A673 (cell line): ENCODE measurements around the gene TBX18. TPM values are rescaled to one million over a fixed set of nuclear protein-coding genes. Genes with fewer than 3 reads are reported as not detected.

ENCODE experiments used
- BruUV-seq: library from RNA; stranded (reverse); fragments of 400-500 nt; replicated peaks from 2 replicates; lab custom pipeline; 2021; lab: Mats Ljungman, UMichigan
- CTCF ChIA-PET: fragments of 300-600 bp; sonication (Branson Sonifier 250); formaldehyde crosslinking; loops from one replicate; lab custom pipeline; 2022; ENCODE audit warnings: antibody characterized with exemption; lab: Charles Lee
- POLR2A ChIA-PET: fragments of 300-600 bp; sonication (Branson Sonifier 250); formaldehyde crosslinking; loops from one replicate; lab custom pipeline; 2022; ENCODE audit warnings: antibody characterized with exemption; ENCODE audit not compliant: low non-redundant PET; lab: Charles Lee
- DNase-seq: peaks from one replicate; pipeline ENCODE4 v3.0.0-alpha.2; 2015; ENCODE audit warnings: low spot score
- H3K27ac ChIP-seq: fragments of 200-600 bp; sonication (generic); 2 replicates; pipeline ENCODE4 v1.5.1; 2016; ENCODE audit warnings: mixed run types, low read depth, mild to moderate bottlenecking, mixed read lengths, antibody characterized with exemption, low read length; ENCODE audit not compliant: poor library complexity, severe bottlenecking
- H3K27me3 ChIP-seq: fragments of 200-600 bp; sonication (generic); replicated peaks from 2 replicates; pipeline ENCODE4 v1.6.1; 2017; ENCODE audit warnings: mixed run types, low read depth, mild to moderate bottlenecking, mixed read lengths, antibody characterized with exemption, low read length; ENCODE audit not compliant: insufficient read depth, poor library complexity
- H3K36me3 ChIP-seq: fragments of 200-600 bp; sonication (generic); 2 replicates; pipeline ENCODE4 v1.6.1; 2016; ENCODE audit warnings: mixed run types, mild to moderate bottlenecking, mixed read lengths, antibody characterized with exemption, low read length; ENCODE audit not compliant: insufficient read depth, poor library complexity, severe bottlenecking
- H3K4me1 ChIP-seq: fragments of 200-600 bp; sonication (generic); 2 replicates; pipeline ENCODE4 v1.6.1; 2017; ENCODE audit warnings: mixed run types, mild to moderate bottlenecking, mixed read lengths, antibody characterized with exemption, low read length; ENCODE audit not compliant: insufficient read depth, poor library complexity, severe bottlenecking
- H3K4me3 ChIP-seq: fragments of 200-600 bp; sonication (generic); 2 replicates; pipeline ENCODE4 v1.5.1; 2016; ENCODE audit warnings: low read depth, mixed run types, mild to moderate bottlenecking, mixed read lengths, low read length; ENCODE audit not compliant: poor library complexity, severe bottlenecking
- H3K9me3 ChIP-seq: fragments of 200-600 bp; sonication (generic); 2 replicates; pipeline ENCODE4 v1.6.1; 2016; ENCODE audit warnings: mixed run types, low read depth, mild to moderate bottlenecking, mixed read lengths, antibody characterized with exemption, low read length; ENCODE audit not compliant: poor library complexity, severe bottlenecking
- EZH2 ChIP-seq: fragments of 200-600 bp; sonication (generic); IDR thresholded peaks from 2 replicates; pipeline ENCODE4 v1.6.1; 2017; ENCODE audit warnings: borderline replicate concordance, low read depth, mild to moderate bottlenecking, mixed read lengths, antibody characterized with exemption, low read length; ENCODE audit not compliant: poor library complexity, severe bottlenecking
- intact Hi-C: fragments of 100-400 bp; cut with micrococcal nuclease; formaldehyde crosslinking; loops from one replicate; pipeline ENCODE4 v1.10.0; 2022; ENCODE audit not compliant: unreplicated experiment
- total RNA-seq: library from RNA; stranded (reverse); gene quantifications from 2 replicates; pipeline ENCODE4 v1.2.3, GENCODE V29; 2021
- TF ChIP-seq, protein P1 (sequence below): fragments of 300-800, 200-600 bp; sonication (generic); conservative IDR thresholded peaks from 2 replicates; pipeline ENCODE4 v1.5.1; 2017; ENCODE audit warnings: low read depth, mild to moderate bottlenecking, antibody characterized with exemption, low read length, moderate library complexity, mixed read lengths

TBX18 gene
- total RNA-seq, 1 experiment from 2014 or later, result 16.0 TPM

DNA sequence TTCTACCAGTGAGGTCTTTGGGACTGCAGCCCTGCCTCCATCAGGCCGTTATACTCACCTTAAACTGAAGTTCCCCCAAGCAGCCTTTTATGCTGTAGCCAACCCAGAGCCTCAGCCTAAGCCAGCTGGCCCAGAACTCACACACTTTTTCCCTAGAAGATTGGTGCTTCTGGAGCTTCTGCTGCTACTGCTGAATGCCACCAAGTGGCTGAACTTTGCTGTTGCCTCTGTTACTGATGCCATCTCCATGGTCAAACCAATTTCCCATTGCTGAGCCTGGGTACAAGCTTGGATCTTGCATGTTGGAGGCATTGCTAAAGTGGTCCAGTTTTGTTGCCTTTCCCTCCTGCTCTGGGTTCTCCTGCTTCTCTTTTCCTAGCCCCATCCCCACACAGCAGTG is 15.0 kb upstream of the TBX18 start:
- TF ChIP-seq, protein P1, sequence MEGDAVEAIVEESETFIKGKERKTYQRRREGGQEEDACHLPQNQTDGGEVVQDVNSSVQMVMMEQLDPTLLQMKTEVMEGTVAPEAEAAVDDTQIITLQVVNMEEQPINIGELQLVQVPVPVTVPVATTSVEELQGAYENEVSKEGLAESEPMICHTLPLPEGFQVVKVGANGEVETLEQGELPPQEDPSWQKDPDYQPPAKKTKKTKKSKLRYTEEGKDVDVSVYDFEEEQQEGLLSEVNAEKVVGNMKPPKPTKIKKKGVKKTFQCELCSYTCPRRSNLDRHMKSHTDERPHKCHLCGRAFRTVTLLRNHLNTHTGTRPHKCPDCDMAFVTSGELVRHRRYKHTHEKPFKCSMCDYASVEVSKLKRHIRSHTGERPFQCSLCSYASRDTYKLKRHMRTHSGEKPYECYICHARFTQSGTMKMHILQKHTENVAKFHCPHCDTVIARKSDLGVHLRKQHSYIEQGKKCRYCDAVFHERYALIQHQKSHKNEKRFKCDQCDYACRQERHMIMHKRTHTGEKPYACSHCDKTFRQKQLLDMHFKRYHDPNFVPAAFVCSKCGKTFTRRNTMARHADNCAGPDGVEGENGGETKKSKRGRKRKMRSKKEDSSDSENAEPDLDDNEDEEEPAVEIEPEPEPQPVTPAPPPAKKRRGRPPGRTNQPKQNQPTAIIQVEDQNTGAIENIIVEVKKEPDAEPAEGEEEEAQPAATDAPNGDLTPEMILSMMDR, result peak; percentile 29; the same call in 1 of the 2 replicates
- TF ChIP-seq EZH2, result no peak
- H3K27me3 ChIP-seq, result peaks cover 6% of the 10 kb centered on the region
- no peaks in the 10 kb centered on the region for H3K36me3 ChIP-seq
- intact Hi-C loops, result loop anchor here (10.0 kb wide), 2 partner anchors 345 to 915 kb away; no protein-coding TSS in a partner anchor
- peak; percentile 29 for DNase-seq
- no peak overlapping the region for H3K4me3 ChIP-seq
- H3K27ac ChIP-seq, result no peak overlapping the region
- POLR2A ChIA-PET, result no interaction called here
- CTCF ChIA-PET, result no interaction called here
- H3K4me1 ChIP-seq, result no peaks in the 10 kb centered on the region
- H3K9me3 ChIP-seq, result no peaks in the 10 kb centered on the region
- no TSS peak for BruUV-seq

DNA sequence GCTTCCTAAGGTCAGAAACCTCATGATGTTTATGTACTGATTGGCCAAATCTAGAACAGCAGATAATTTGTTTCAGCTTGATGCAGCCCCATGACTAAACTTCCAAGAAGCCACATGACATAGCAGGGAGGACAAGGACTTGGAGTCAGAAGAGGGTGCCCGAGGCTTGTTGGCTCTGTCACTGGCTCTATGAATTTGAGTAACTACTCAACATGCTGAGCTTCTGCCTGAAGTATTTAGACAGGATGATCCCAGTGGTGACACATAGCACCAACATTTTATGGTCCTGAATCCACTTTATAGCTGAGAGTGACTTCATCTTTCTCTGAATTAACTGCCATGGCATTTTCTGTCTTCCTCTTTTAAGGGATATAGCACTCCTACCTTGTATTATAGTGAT is 13.5 kb upstream of the TBX18 start:
- DNase-seq, result peak; percentile 17
- Histone ChIP-seq H3K27me3 (peaks cover 21% of the 10 kb centered on the region), H3K4me1 (no peaks in the 10 kb centered on the region), H3K36me3 (no peaks in the 10 kb centered on the region), H3K9me3 (no peaks in the 10 kb centered on the region), H3K4me3 (no peak overlapping the region), H3K27ac (no peak overlapping the region)
- no peak for TF ChIP-seq EZH2
- TF ChIP-seq, protein P1, result no peak
- intact Hi-C loops, result loop anchor here (10.0 kb wide), 2 partner anchors 347 to 913 kb away; no protein-coding TSS in a partner anchor
- no TSS peak for BruUV-seq
- ChIA-PET CTCF (no interaction called here), POLR2A (no interaction called here)

DNA sequence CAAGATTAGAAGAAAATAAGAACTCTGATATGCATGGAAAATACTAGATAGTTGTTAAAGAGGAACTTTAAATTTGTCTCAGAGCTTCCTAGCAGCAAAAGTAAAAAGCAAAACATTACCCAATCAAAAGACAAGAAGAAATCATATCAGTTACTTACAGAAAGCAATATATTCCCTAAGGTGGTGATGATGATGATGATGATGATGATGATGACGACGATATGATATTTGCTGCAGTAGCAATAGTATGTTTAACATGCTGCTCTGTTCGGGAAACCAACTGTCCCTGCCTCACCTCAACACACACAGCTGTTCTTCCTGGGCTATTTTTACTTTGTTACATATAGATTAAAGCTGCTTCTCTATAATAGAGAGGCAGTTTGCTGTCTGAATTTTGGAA is 12.0 kb upstream of the TBX18 start:
- ChIA-PET POLR2A (no interaction called here), CTCF (no interaction called here)
- intact Hi-C loops, result loop anchor here (10.0 kb wide), 2 partner anchors 348 to 912 kb away; no protein-coding TSS in a partner anchor
- H3K4me3 ChIP-seq, result no peak overlapping the region
- no peak for TF ChIP-seq EZH2
- TF ChIP-seq, protein P1, result no peak
- DNase-seq, result no peak
- no peaks in the 10 kb centered on the region for H3K36me3 ChIP-seq
- H3K4me1 ChIP-seq, result no peaks in the 10 kb centered on the region
- H3K9me3 ChIP-seq, result no peaks in the 10 kb centered on the region
- peaks cover 36% of the 10 kb centered on the region for H3K27me3 ChIP-seq
- no peak overlapping the region for H3K27ac ChIP-seq
- no TSS peak for BruUV-seq
